ENCODE data around the gene VWA5B1. TPM values are rescaled to one million over a fixed set of nuclear protein-coding genes. Genes with fewer than 3 reads are reported as not detected.

Gene VWA5B1
- total RNA-seq, 1 experiment from 2014 or later: not detected

DNA sequence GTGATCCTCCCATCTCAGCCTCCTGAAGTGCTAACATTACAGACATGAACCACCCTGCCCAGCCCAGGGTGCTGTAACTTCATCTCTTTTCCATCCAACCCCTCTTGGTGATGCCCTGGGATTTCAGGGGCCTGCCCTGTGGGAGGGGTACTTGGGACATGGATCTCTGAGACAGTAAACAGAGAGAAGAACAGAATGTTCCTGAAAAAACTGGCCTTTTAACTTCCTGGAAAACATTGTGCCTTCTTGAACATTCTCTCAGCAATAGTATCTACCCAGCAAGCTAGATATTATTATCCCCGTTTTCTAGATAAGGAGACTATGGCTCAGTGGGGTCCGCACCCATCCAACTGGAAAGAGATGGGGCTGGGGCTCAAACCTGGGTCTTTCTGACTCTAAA, 57.0 kb downstream of the VWA5B1 start:
- no peak for DNase-seq (ENCODE audit: low spot score)

DNA sequence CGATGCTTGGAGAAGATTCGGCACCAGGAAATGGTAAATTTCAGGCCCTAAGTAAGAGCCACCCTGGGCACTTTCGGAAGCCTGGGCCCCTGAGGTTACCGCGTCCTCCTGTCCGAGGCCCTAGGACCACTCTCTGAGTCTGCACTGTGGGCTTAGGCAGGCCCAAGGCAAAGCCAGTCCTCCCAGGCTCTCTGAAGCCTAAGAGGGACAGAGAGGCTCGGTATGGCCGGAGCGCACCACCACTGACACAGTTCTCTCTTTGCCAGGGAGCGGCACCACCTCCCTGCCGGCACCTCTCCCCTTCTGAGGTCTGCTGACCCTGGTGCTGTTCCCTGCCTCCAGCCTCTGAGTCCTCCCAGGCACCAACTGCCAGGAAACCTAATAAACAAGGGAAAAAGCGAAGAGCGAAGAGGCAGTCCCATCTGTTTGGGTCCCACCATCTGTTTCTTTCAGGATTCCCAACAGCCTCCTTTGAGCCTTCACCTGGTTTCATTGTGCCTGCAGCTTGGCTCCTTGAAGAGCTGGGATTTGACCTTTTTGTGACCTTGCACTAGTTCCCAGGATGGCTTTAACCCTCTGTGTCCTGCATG, 57.7 kb downstream of the VWA5B1 start:
- no peak for DNase-seq (ENCODE audit: low spot score)

DNA sequence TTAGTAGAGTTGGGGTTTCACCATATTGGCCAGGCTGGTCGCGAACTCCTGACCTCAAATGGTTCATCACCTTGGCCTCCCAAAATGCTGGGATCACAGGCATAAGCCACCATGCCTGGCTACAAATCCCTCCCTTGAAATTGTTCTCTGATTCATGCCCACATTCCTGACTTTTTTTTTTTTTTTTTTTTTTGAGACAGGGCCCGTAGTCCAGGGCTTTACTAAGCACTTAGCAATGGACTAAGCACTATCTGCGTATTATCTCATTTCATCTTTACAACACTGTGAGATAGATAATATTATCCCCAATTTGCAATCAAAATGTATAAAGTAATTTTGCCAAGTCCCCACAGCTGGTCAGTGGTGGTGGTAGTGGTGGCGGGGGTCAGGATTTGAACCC, 58.9 kb downstream of the VWA5B1 start:
- no peak for DNase-seq (ENCODE audit: low spot score)

DNA sequence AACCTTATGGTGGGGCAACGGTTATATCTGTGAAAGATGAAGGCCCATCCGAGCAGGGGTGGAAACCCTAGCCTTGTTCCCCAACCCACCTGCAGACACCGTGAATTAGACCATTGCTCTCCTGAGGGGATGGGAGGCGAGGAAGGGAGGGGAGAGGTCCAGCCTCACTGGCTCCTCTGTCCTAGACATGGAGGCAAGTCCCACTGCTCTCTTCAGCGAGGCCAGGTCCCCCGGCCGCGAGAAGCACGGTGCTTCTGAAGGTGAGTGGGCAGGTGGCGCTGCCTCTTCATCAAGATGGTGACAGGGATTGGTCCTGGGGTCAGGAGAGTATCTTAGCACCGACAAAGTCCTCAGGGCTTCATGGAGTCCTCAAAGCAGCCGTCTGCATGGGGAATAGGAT, 59.3 kb downstream of the VWA5B1 start:
- no peak for DNase-seq (ENCODE audit: low spot score)

DNA sequence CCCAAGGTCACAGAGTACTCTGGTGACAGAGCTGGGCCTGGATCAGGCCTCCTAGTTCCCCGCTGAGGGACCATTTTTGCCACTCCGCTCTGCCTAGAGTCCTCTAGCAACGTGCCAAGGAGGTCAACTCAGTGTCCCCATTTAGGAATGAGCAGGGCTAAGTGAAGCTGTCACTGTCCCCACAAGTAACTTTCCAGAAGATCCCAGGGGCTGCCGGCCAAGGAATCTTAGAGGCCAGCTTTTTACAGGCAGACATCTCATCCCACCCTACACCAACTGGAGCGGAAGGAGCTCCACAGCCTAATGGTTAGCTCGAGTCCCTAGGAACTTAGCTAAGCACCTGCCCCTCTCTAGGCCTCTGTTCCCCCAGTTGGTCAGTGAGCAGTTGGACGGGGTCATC, 59.7 kb downstream of the VWA5B1 start:
- no peak for DNase-seq (ENCODE audit: low spot score)

DNA sequence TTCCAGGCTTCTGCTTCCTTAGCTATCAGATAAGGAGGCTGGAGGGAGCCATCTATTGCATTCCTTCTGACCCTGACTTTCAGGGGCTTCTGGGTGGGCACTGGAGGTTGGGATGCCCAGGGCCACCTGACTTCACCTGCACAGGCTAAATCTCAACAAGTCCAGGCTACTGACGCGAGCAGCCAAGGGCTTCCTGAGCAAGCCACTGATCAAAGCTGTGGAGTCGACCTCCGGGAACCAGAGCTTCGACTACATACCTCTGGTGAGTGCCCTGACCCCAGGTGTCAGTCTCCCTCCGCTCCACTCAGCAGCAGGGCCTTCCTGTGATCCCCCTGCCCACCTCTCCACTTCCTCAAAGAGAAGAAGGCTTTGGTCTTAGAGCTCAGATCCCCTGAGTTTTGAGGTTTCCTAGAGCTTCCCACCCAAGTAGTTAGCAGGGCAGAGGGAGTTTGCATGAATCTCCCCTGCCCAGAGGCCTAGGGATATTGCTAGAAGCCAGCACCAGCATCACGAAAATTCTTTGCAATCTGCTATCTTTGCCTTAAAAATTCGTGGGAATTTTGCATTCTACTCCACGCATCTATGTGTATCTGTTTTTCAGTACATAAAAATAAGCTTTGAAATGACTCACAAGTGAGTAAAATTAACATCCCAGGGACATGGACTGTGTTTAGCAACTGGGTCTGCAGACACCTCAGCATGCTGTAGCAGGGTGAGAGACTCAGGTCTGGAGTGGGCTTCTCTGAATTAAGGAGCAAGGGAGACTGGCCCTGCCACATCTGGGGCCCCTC, 61.4 kb downstream of the VWA5B1 start:
- DNase-seq (ENCODE audit: low spot score): no peak

DNA sequence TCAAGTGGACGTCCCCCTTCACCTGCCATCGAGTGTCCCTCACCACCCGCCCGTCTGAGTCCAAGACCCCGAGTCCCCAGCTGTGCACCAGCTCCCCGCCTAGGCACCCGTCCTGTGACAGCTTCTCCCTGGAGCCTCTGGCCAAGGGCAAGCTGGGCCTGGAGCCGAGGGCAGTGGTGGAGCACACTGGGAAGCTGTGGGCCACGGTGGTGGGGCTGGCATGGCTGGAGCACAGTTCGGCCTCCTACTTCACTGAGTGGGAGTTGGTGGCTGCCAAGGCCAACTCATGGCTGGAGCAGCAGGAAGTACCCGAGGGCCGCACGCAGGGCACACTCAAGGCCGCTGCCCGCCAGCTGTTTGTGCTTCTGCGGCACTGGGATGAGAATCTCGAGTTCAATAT, 63.2 kb downstream of the VWA5B1 start:
- DNase-seq (ENCODE audit: low spot score): no peak

DNA sequence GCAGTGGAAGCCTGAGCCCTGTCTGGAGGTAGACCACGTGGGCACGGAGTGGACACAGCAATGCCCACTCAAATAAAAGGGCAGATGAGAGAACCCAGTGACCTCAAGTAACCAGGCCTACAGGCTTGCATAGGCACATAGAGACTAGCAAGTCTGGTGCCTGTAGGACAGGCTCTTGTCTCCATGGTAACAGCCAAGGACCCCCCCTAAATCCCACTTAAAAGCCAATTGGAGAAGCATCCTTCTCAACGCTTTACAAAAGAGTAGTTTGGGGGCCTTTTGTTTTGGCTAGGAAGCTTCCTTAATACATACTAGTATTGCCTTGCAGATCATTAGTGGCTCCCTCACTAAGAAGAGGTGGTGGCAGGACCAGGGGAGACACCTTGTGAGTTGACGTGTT, 63.9 kb downstream of the VWA5B1 start:
- no peak for DNase-seq (ENCODE audit: low spot score)

DNA sequence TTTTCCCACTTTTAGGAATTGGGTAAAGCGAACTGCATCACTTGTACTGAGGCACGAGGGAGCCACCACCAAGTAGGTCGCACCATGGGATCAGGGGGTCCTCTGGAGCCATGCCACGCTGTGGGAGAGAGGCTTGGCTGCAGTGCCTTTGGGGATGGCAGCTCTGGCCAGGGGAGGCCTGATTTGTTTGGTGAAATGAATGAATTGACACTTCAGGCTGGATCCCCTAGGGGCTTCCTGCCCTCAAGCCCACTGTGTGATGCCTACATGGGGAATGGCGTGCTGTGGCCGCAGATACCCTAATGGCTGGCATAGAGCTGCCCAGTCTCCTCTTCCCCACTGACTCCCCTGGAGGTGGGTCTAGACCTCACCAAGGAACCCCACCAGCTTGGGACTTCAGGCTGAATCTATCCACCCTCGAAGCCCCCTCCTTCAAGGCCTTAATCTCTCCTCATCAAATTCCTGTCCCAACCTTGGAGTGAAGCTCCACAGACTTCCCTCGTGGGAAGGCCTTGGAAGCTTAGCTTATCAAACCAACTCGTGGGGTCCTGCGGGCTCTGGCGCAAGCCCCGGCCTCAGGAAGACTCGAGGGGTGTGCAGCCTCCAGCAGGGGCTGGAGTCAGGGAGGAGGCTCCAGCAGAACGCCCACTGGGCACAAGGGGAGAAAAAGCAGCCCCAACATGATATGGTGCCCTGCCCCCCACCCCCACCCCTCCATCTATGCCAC, 64.6 kb downstream of the VWA5B1 start:
- DNase-seq (ENCODE audit: low spot score): no peak

DNA sequence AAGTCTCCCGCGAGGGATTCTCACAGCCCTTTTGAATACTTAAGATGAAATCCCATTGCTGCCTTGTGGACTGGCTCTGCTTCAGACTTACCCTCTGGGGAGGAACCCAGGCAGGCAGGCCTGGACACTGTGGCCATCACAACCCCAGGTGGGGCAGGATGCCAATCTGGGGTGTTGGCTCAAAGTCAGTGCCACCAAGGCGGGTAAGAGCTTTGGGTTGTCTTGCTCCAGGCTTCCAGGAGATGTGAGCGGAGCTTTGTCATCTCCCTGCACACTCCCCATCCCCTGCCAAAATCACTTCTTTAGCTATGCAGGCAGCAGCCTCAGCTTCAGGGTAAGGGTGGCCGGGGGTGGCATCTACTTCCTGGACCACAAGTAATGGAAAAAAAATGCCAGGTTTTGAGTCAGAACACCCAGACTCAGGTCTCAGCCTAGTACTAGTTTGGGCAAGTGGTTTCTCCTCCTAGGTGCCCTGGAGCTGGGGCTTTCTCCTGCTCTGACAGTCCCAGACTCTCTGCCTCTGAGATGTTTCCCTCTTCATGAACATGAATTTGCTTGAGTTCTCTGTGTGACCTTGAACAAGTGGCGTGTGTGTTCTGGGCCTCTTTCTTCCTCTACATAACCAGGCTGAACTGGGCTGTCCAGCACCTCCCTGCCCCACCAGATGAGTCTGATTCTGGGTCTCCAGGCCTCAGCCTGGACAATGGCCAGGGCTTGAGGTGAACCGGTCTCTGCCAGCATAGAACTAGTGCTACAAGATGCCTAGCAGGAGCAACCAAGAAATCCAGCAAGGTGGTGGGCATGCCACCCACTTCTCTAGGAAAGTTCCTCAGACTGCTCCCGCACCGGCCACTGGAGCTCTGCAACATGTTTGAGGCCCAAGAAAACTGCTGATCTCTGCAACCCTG, 65.4 kb downstream of the VWA5B1 start:
- no peak for DNase-seq (ENCODE audit: low spot score)

DNA sequence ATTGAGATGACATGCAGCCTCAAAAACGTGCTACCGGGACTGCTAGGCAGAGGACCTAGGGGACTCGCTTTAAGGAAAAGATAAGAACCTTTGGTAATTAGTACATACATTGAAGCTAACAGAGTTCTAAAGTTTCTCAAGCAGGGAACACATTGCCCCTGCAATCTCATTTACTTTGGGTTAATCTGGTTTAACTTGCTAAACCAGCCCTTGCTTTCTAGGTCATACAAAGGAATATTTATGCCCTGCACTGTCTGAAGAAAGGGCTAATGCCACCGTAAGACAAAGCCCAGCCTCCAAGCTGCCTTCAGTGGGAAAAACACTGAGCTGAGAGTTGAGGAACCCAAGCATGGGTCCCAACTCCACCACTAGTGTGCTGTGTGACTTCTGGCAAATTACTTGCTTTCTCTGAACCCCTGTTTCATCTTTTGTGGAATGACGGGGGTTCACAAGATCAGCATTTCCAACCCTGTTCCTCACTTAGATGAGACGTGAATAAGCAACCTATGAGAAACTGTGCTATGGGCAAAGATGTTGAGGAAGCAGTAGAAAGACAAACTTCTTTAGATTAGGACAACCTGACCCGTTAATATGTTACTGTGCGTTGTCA, 66.3 kb downstream of the VWA5B1 start:
- no peak for DNase-seq (ENCODE audit: low spot score)

DNA sequence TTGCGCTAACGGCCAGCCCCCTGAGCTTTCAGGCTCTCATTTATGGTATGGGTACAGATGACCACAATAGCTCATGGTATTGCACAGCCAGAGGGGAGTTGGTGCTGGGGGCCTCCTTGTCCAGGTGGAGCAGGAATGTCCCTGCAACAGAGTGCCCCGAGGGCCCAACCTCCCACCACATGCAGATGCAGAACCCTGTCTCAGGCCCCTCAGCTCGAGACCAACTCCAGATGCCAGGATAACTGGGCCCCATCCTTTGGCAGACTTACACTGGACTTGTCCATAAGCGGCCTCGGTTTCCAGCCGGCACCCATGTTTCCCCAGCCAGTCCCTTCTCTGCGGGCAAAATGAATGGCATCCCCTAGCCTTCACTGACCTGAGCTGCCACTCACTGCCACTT, 67.1 kb downstream of the VWA5B1 start:
- DNase-seq (ENCODE audit: low spot score): no peak

DNA sequence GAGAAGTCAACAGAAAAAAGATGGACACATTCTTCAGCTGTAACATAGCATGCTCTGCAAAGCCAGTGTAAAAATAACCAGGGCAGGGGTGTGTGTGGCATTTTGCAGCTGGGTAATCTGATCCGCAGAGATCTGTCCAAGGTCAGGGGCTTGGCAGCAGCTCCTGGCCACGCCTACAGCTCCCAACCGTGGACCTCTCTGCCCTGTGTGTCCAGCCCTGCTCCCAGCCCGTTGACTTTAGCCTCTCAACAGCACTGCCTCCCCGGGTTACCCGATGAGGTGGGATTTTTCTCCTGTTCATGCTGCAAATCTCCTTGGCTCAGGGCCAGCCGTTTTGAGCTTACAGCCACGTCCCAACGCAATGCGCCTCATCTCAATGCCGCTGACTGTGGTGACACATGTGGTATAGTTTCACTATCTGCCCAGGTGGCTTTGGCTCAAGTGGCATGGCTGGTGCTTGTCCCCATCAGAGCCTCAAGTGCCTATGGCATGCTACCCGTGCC, 68.1 kb downstream of the VWA5B1 start:
- peak; percentile 32 for DNase-seq (ENCODE audit: low spot score)

DNA sequence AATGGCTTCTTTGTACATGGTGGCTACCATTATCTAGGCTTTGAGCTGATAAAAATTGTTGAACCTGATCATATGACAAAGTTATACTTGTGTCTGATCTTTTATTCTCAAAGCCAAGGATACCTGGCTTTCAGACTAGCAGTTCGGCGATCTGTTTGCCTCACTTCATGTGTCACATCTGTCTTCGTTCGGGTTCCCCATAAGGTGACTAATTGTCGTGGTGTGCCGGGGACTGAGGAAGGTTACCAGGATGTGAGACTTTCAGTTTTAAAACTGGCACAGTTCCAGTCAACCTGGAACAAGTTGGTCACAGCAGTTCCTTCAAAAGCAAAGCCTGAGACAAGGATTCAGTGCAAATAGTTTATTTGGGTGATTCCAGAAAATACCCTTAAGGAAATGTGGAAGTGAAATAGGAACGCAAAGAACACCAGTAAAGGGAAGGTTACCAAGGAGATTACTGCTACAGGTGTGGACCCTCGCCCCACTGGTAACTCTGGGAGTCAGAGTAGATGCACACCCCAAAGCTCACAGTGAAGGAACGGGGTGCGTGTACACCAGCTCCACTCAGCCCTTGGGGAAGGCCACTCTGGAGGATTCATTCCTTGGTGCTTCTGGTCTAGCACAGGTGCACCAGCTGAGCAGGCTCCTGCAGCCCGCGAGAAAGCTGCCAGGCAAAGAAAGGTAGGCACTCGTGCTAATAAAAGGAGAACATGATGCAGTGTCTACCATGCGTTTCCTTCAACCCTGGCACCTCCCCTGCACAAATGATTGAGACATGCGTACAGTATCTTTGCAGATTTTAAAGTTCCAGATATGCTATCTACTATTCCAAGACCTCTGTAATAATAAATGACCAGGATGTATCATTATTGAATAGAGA, 69.0 kb downstream of the VWA5B1 start:
- DNase-seq (ENCODE audit: low spot score): no peak

DNA sequence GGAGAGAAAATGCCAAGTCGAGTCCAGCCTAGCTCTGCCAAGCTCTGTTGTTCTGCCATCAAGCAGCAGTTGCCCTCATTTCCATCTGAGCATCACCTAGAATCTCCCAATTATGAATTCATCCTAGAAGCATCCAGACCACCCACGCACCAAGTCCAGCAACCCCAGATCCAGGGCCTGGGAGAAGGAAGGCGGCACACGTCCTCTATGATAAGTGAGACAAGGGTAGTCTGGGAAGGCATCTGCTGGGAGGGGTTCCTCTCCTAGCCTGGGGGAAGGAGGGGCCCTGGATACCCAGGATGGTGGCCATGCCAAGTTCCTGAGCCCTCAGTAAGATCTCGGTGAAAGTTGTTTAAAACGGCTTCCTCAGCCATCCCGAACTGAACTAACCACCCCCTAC, 70.7 kb downstream of the VWA5B1 start:
- no peak for DNase-seq (ENCODE audit: low spot score)

DNA sequence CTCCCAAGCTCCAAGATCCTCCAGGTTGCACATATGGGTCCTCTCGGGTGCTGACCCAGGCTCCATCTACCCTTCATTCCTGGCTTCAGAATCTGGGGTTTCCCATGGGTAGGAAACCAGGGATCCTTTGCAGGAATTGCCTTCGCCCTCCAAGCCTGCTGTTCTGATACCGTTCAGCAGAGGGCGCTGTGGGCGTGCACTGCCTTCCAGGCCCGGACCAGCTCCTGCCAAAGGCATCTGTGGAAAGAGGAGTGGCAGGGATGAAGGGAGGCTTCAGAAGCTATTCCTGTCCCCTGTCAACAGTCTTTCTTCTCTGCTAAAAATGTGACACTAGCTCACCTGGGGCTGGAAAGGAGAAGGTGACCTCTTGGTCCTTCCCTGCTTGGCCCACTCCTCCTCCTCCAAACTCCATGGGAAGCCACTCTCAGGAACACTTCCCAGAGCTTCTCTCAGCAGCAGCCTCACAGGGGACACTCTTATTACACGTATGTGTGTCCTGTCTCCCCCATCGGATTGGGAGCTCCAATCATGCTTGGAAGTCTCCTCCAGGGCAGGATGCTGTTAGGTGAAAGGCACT, 71.2 kb downstream of the VWA5B1 start:
- peak; percentile 44 for DNase-seq (ENCODE audit: low spot score)

DNA sequence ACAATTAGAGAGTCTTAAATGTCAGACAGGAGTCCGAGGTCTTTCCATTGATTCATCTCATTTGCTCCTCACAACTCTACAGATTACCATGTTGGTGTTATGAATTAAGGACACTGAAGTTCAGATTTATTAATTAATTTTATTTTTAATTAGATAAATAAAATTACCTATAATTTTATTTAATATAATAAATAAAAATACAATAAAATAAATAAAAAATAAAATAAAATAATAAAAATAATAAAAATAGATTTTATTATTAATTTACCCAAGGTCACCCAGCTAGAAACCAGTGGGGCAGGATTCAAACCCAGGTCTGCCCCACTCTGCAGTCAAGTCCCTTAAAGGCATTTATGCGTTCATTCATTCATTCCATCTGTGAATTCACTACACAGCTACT, 72.2 kb downstream of the VWA5B1 start:
- no peak for DNase-seq (ENCODE audit: low spot score)

DNA sequence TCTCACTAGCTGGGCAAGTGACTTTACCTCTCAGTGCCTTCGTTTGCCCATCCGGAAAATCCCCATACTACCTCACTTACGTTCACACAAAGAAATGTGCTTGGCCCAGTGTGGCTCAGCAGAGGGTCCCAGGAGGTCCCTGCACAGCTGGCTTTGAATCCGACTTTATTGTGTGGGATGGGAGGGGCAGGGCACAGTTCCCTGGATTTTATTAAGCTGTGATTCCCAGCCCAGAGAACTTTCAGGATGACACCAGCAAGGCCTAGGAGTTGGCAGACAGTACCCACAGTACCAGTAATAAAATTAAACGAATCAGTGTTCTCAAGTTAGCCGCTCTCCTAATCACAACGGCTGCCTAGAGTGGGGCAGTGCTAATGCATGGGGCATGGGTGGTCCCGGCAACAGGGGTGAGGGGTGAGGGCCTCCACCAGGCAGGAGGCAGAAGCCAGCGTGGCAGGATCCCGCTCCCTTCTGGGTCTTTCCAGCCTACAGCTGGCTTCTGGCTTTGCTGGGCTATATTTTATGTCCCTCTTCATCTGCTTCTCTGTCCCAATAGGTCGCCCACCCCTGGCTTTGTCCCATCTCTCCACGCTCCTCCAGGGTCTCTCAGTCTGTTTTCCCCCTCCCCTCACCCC, 74.9 kb downstream of the VWA5B1 start:
- no peak for DNase-seq (ENCODE audit: low spot score)

DNA sequence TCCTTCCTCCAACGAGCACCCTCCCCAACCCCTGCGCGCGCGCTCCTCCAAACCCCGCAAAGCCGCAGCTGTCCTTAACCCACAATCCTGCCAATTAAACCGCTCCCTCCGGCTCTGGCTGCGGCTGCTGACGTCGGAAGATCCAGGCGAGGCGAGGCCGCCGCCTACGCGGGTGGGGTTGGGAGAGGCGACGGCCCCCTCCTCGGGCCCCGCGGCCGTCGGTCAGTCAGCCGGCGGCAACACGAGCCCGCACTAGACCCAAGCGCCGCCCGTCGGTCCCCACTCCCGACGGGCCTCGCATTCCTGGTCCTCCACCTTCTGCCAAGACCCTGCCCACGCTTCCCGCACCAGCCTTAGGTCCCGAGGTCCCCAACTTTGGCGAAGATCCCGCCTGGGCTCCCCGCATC, 75.4 kb downstream of the VWA5B1 start:
- no peak for DNase-seq (ENCODE audit: low spot score)
